ENCODE measurements around the gene WASHC4. TPM values are rescaled to one million over a fixed set of nuclear protein-coding genes. Genes with fewer than 3 reads are reported as not detected.
"Not testable (repeated sequence)": the region's sequence is repeated elsewhere in the genome, so short reads cannot be mapped to it uniquely, and the experiment has no call there.

The WASHC4 gene
- total RNA-seq, 1 experiment from 2014 or later, result 25.5 TPM

- Histone ChIP-seq H3K4me1 (ENCODE audit: control insufficient read depth in 1 of 2, insufficient read depth in 2 of 2, low read length in 2 of 2) (no peaks in the 10 kb centered on the region), H3K36me3 (ENCODE audit: control insufficient read depth in 1 of 2, insufficient read depth in 2 of 2, low read length in 2 of 2) (no peaks in the 10 kb centered on the region; a peak in 1 of 4 replicates), H3K9me3 (ENCODE audit: control insufficient read depth in 1 of 2, insufficient read depth in 1 of 2, low read depth in 1 of 2, low read length in 2 of 2) (no peaks in the 10 kb centered on the region), H3K4me3 (replicated peaks in 1 of 2; ENCODE audit: low read depth in 1 of 2, low read length in 2 of 2) (no peak overlapping the region), H4K20me1 (ENCODE audit: insufficient read depth) (no peaks in the 10 kb centered on the region), H3K9me2 (ENCODE audit: insufficient read depth) (no peaks in the 10 kb centered on the region), H3K9ac (ENCODE audit: low read length) (no peak overlapping the region), H3K27ac (ENCODE audit: low read depth, low read length) (no peak overlapping the region), H3K4me2 (ENCODE audit: low read length) (no peak overlapping the region), H3K27me3 (ENCODE audit: insufficient read depth, low read length) (no peaks in the 10 kb centered on the region), H2AFZ (ENCODE audit: low read depth, low read length, poor library complexity, severe bottlenecking) (no peak overlapping the region), H3K79me2 (ENCODE audit: insufficient read depth, low read length) (no peaks in the 10 kb centered on the region)
- RAD21 ChIA-PET (ENCODE audit: low non-redundant PET in 1 of 2, low total read pairs in 2 of 2, uncharacterized antibody in 2 of 2, unreplicated experiment in 2 of 2), result no interaction called here
- CTCF ChIA-PET, result no interaction called here
- DNase-seq (ENCODE audit: low read depth, low spot score) (no peak), ATAC-seq (no peak)
- POLR2A ChIA-PET, result no interaction called here
- TF ChIP-seq MAX (IDR thresholded peaks at IDR 0.05) (no peak), EGR1 (IDR thresholded peaks at IDR 0.05; ENCODE audit: low read depth) (no peak), JUND (IDR thresholded peaks at IDR 0.05) (no peak), ELF1 (IDR thresholded peaks at IDR 0.05; ENCODE audit: borderline replicate concordance, low read depth) (no peak), EZH2phosphoT487 (IDR thresholded peaks at IDR 0.05; ENCODE audit: borderline replicate concordance) (no peak), POLR2A (IDR thresholded peaks at IDR 0.05; ENCODE audit: borderline replicate concordance, extremely low read depth, insufficient read depth, insufficient read length) (no peak)
- TF ChIP-seq, protein P1, sequence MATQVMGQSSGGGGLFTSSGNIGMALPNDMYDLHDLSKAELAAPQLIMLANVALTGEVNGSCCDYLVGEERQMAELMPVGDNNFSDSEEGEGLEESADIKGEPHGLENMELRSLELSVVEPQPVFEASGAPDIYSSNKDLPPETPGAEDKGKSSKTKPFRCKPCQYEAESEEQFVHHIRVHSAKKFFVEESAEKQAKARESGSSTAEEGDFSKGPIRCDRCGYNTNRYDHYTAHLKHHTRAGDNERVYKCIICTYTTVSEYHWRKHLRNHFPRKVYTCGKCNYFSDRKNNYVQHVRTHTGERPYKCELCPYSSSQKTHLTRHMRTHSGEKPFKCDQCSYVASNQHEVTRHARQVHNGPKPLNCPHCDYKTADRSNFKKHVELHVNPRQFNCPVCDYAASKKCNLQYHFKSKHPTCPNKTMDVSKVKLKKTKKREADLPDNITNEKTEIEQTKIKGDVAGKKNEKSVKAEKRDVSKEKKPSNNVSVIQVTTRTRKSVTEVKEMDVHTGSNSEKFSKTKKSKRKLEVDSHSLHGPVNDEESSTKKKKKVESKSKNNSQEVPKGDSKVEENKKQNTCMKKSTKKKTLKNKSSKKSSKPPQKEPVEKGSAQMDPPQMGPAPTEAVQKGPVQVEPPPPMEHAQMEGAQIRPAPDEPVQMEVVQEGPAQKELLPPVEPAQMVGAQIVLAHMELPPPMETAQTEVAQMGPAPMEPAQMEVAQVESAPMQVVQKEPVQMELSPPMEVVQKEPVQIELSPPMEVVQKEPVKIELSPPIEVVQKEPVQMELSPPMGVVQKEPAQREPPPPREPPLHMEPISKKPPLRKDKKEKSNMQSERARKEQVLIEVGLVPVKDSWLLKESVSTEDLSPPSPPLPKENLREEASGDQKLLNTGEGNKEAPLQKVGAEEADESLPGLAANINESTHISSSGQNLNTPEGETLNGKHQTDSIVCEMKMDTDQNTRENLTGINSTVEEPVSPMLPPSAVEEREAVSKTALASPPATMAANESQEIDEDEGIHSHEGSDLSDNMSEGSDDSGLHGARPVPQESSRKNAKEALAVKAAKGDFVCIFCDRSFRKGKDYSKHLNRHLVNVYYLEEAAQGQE (IDR thresholded peaks at IDR 0.05; ENCODE audit: low read depth), result no peak
- no TSS peak for BruUV-seq (replicated peaks)
- intact Hi-C loops (cut with micrococcal nuclease), result no loop called here
Measured at GRCh38 chr12:105177208-105177607, 69.7 kb downstream of the WASHC4 start.

GRCh38 chr12:105179114-105179513, 71.6 kb downstream of the WASHC4 start:
- CTCF ChIA-PET; RAD21 ChIA-PET (ENCODE audit: low non-redundant PET in 1 of 2, low total read pairs in 2 of 2, uncharacterized antibody in 2 of 2, unreplicated experiment in 2 of 2); BruUV-seq (replicated peaks); H3K9me3 ChIP-seq (ENCODE audit: control insufficient read depth in 1 of 2, insufficient read depth in 1 of 2, low read depth in 1 of 2, low read length in 2 of 2); H3K36me3 ChIP-seq (ENCODE audit: control insufficient read depth in 1 of 2, insufficient read depth in 2 of 2, low read length in 2 of 2); H4K20me1 ChIP-seq (ENCODE audit: insufficient read depth); H3K9me2 ChIP-seq (ENCODE audit: insufficient read depth); ATAC-seq; H3K27me3 ChIP-seq (ENCODE audit: insufficient read depth, low read length); H3K4me2 ChIP-seq (ENCODE audit: low read length); H2AFZ ChIP-seq (ENCODE audit: low read depth, low read length, poor library complexity, severe bottlenecking); H3K9ac ChIP-seq (ENCODE audit: low read length); H3K4me1 ChIP-seq (ENCODE audit: control insufficient read depth in 1 of 2, insufficient read depth in 2 of 2, low read length in 2 of 2); intact Hi-C loops (cut with micrococcal nuclease); H3K27ac ChIP-seq (ENCODE audit: low read depth, low read length); H3K4me3 ChIP-seq (replicated peaks in 1 of 2; ENCODE audit: low read depth in 1 of 2, low read length in 2 of 2); DNase-seq (ENCODE audit: low read depth, low spot score); POLR2A ChIA-PET; H3K79me2 ChIP-seq (ENCODE audit: insufficient read depth, low read length): not testable (repeated sequence)

- H3K79me2 ChIP-seq (ENCODE audit: insufficient read depth, low read length); H3K9me3 ChIP-seq (ENCODE audit: control insufficient read depth in 1 of 2, insufficient read depth in 1 of 2, low read depth in 1 of 2, low read length in 2 of 2); H3K9ac ChIP-seq (ENCODE audit: low read length); intact Hi-C loops (cut with micrococcal nuclease); H2AFZ ChIP-seq (ENCODE audit: low read depth, low read length, poor library complexity, severe bottlenecking); BruUV-seq (replicated peaks); H3K4me3 ChIP-seq (replicated peaks in 1 of 2; ENCODE audit: low read depth in 1 of 2, low read length in 2 of 2); CTCF ChIA-PET; H3K27ac ChIP-seq (ENCODE audit: low read depth, low read length); DNase-seq (ENCODE audit: low read depth, low spot score); RAD21 ChIA-PET (ENCODE audit: low non-redundant PET in 1 of 2, low total read pairs in 2 of 2, uncharacterized antibody in 2 of 2, unreplicated experiment in 2 of 2); H3K9me2 ChIP-seq (ENCODE audit: insufficient read depth); H3K4me1 ChIP-seq (ENCODE audit: control insufficient read depth in 1 of 2, insufficient read depth in 2 of 2, low read length in 2 of 2); POLR2A ChIA-PET; H3K4me2 ChIP-seq (ENCODE audit: low read length); ATAC-seq; H3K36me3 ChIP-seq (ENCODE audit: control insufficient read depth in 1 of 2, insufficient read depth in 2 of 2, low read length in 2 of 2); H4K20me1 ChIP-seq (ENCODE audit: insufficient read depth); H3K27me3 ChIP-seq (ENCODE audit: insufficient read depth, low read length): not testable (repeated sequence)
Measured at GRCh38 chr12:105183406-105183805, 75.9 kb downstream of the WASHC4 start.

All from HCT116 (cell line).